ENCODE measurements around the gene SLC23A3. TPM values are rescaled to one million over a fixed set of nuclear protein-coding genes. Genes with fewer than 3 reads are reported as not detected.

The SLC23A3 gene
- total and polyA plus RNA-seq, 9 of the 15 experiments (the other 6 are each of a cell fraction or from before 2014, with no cell fraction given) = 0.06 to 0.64 (median 0.16) TPM

DNA sequence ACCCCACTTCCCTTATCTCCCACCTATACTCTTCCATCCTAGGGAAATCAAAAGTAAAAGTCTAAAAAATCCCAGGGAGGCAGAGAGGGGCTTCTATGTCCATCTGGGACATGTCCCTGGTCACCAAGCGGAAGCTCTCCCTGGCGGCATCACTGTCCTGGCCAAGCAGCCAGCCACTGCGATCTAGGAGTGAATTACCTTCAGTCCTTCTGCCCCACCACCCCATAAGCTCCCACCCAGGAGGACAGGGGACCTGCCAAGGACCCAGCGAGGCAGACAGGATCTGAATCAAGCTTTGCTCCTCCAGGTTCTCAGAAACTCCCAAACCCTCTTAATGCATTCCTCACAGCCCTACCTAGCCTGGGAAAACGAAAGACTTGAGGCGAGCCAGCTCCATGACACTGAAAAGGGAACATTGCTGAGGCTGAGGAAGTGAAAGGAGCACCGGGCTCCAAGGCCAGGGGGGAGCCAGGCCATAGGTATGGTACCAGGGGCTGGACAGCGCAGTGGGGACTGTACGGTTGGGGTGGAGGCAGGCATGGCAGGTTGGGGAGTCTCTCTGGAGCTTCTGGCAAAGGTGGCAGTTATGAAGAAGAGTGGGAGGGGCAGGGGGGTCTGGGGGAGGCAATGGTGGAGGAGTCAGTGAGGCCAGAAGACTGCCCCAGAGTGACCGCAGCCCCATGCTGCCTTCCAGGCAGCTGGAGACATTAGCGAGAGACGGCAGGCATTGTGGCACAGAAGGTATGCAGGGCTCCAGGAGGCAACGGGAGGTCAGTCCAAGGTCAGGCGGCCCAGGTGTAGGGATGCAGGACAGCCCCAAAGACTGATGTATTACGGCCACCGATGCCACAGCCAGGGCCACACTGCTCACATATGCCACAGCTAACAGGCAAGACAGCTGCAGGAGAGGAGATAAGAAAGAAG is 2.7 kb upstream of the SLC23A3 start:
- Histone ChIP-seq H3K36me3 (ENCODE audit: control insufficient read depth, insufficient read depth, low read length) (peaks cover 29% of the 10 kb centered on the region; the same call in 2 of the 3 replicates), H3K27me3 (ENCODE audit: control insufficient read depth in 2 of 2, insufficient read depth in 2 of 2, low read length in 2 of 2) (no peaks in the 10 kb centered on the region), H3K9me1 (ENCODE audit: control insufficient read depth, insufficient read depth, low read length) (no peaks in the 10 kb centered on the region), H3K27ac (ENCODE audit: extremely low read depth, low read depth, low read length) (no peak overlapping the region), H4K20me1 (replicated peaks; ENCODE audit: control insufficient read depth, insufficient read depth, low read length) (no peaks in the 10 kb centered on the region), H3K4me1 (replicated peaks in 1 of 2; ENCODE audit: control insufficient read depth in 2 of 2, insufficient read depth in 2 of 2, low read length in 2 of 2) (peaks cover 8 to 16% of the 10 kb centered on the region in 2 experiments; a peak in 4 of 5 replicates), H2AFZ (ENCODE audit: low read depth, low read length) (no peak overlapping the region), H3K9ac (ENCODE audit: insufficient read depth in 1 of 2, low read depth in 2 of 2, low read length in 2 of 2) (no peak overlapping the region; a peak in 1 of 4 replicates), H3K4me3 (no peak overlapping the region), H3K9me3 (replicated peaks; ENCODE audit: control insufficient read depth, insufficient read depth, low read depth, low read length) (no peaks in the 10 kb centered on the region), H3K4me2 (ENCODE audit: insufficient read depth, low read length) (no peak overlapping the region), H3K79me2 (ENCODE audit: control insufficient read depth, insufficient read depth, low read length) (peaks cover 18% of the 10 kb centered on the region)
- FAIRE-seq (no peak), DNase-seq (ENCODE audit: extremely low read depth in 1 of 4, low spot score in 3 of 4) (no peak), ATAC-seq (no peak)
- ChIA-PET POLR2A (interaction anchor here (0.7 to 1.5 kb wide), 3 partner anchors 12 to 178 kb away, joined by 3 read pairs; partner anchors contain the start of genes GLB1L, NHEJ1 and STK16), CTCF (ENCODE audit: low intra/inter-chr PET ratio) (no interaction called here)
- in situ Hi-C loops (cut with MboI) = loop anchor here (5.0 kb wide), 2 partner anchors 35 to 120 kb away; partner anchors contain the start of gene ZFAND2B
- WGBS (ENCODE audit: insufficient coverage, low coverage, missing lambda C conversion rate) = 84% methylated on average over 14 of the region's 16 CpGs
- BruUV-seq (replicated peaks) = no TSS peak
- intact Hi-C loops (cut with micrococcal nuclease) = no loop called here
- TF ChIP-seq MEF2D (tag; conservative IDR thresholded peaks at IDR 0.05; ENCODE audit: low read depth) (no peak), ZSCAN29 (IDR thresholded peaks at IDR 0.05) (no peak), CHCHD3 (CRISPR knock-in tag; IDR thresholded peaks at IDR 0.05) (no peak), ATF7 (IDR thresholded peaks at IDR 0.05) (no peak), DMBX1 (CRISPR knock-in tag; IDR thresholded peaks at IDR 0.05; ENCODE audit: borderline replicate concordance) (no peak), MXI1 (IDR thresholded peaks at IDR 0.05; ENCODE audit: low read depth, low read length) (no peak), SRF (CRISPR knock-in tag; IDR thresholded peaks at IDR 0.05) (no peak), HCFC1 (IDR thresholded peaks at IDR 0.05; ENCODE audit: low read depth, low read length) (no peak), PTTG1 (tag; IDR thresholded peaks at IDR 0.05; ENCODE audit: low read depth) (no peak), PHB (CRISPR knock-in tag; IDR thresholded peaks at IDR 0.05) (no peak), SAFB (IDR thresholded peaks at IDR 0.05; ENCODE audit: borderline replicate concordance, low read depth, low read length) (no peak), SRSF1 (IDR thresholded peaks at IDR 0.05; ENCODE audit: low read depth, low read length) (no peak), ZKSCAN8 (CRISPR knock-in tag; IDR thresholded peaks at IDR 0.05) (no peak)
- TF ChIP-seq, protein P1, sequence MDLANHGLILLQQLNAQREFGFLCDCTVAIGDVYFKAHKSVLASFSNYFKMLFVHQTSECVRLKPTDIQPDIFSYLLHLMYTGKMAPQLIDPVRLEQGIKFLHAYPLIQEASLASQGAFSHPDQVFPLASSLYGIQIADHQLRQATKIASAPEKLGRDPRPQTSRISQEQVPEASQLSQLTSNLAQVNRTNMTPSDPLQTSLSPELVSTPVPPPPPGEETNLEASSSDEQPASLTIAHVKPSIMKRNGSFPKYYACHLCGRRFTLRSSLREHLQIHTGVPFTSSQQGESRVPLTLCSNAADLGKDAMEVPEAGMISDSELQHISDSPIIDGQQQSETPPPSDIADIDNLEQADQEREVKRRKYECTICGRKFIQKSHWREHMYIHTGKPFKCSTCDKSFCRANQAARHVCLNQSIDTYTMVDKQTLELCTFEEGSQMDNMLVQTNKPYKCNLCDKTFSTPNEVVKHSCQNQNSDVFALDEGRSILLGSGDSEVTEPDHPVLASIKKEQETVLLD (IDR thresholded peaks at IDR 0.05) = no peak
- TF ChIP-seq, protein P2, sequence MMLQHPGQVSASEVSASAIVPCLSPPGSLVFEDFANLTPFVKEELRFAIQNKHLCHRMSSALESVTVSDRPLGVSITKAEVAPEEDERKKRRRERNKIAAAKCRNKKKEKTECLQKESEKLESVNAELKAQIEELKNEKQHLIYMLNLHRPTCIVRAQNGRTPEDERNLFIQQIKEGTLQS (IDR thresholded peaks at IDR 0.05) = no peak
- TF ChIP-seq, protein P2 (CRISPR knock-in tag; conservative IDR thresholded peaks at IDR 0.05) = no peak
- TF ChIP-seq, protein P3, sequence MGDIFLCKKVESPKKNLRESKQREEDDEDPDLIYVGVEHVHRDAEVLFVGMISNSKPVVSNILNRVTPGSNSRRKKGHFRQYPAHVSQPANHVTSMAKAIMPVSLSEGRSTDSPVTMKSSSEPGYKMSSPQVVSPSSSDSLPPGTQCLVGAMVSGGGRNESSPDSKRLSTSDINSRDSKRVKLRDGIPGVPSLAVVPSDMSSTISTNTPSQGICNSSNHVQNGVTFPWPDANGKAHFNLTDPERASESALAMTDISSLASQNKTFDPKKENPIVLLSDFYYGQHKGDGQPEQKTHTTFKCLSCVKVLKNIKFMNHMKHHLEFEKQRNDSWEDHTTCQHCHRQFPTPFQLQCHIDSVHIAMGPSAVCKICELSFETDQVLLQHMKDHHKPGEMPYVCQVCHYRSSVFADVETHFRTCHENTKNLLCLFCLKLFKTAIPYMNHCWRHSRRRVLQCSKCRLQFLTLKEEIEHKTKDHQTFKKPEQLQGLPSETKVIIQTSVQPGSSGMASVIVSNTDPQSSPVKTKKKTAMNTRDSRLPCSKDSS (IDR thresholded peaks at IDR 0.05; ENCODE audit: low read depth, partially characterized antibody) = no peak
